A673 (cell line): Measurements from ENCODE around the gene OVAAL.

Experiments
- CTCF ChIP-seq: fragments of 300-800, 200-600 bp; sonication (generic); conservative IDR thresholded peaks from 2 replicates; pipeline ENCODE4 v1.5.1; 2017; ENCODE audit warnings: low read depth, mild to moderate bottlenecking, antibody characterized with exemption, low read length, moderate library complexity, mixed read lengths
- EZH2 ChIP-seq: fragments of 200-600 bp; sonication (generic); IDR thresholded peaks from 2 replicates; pipeline ENCODE4 v1.6.1; 2017; ENCODE audit warnings: borderline replicate concordance, low read depth, mild to moderate bottlenecking, mixed read lengths, antibody characterized with exemption, low read length; ENCODE audit not compliant: poor library complexity, severe bottlenecking

GRCh38 chr1:180534214-180534613, 24.6 kb upstream of the OVAAL start:
- TF ChIP-seq CTCF = no peak
- TF ChIP-seq EZH2 = no peak
